ENCODE results near the gene CMSS1. TPM values are rescaled to one million over a fixed set of nuclear protein-coding genes. Genes with fewer than 3 reads are reported as not detected.

Gene CMSS1
- total and polyA plus RNA-seq, 2 donors (not counting 1 experiment from before 2014, with no cell fraction given) = 7.3 to 22.8 TPM

DNA sequence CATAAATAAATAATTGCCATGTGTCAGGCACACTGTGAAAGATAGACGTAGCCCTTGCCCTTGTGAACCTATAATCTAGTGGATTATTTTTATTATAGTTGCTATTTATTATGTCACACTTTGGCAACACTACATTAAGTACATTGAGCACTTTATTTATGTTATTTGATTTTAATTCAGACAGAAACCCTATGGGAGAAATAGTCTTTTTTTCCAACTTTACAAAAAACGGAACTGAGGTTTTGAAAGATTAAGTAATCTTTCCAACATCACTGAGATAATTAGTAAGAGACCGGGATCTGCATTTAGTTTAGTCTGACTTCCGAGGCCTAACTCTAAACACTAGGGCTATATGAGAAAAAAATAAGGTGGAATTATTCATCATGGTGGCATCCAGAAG, 299.4 kb downstream of the CMSS1 start:
- Histone ChIP-seq H3K79me2 (ENCODE audit: control insufficient read depth, insufficient read depth, low read length) (no peaks in the 10 kb centered on the region), H4K20me1 (ENCODE audit: control insufficient read depth, insufficient read depth, low read length, poor library complexity, severe bottlenecking) (no peaks in the 10 kb centered on the region), H3K27ac (ENCODE audit: low read length in 2 of 2) (no peak overlapping the region), H3K27me3 (replicated peaks in 1 of 4; ENCODE audit: control extremely low read depth in 1 of 4, control insufficient read depth in 3 of 4, insufficient read depth in 4 of 4, low read length in 3 of 4) (no peaks in the 10 kb centered on the region), H3K9ac (ENCODE audit: low read length) (no peak overlapping the region), H2AFZ (ENCODE audit: insufficient read depth, low read depth, low read length, poor library complexity, severe bottlenecking) (no peak overlapping the region), H3K9me3 (ENCODE audit: control extremely low read depth in 1 of 3, control insufficient read depth in 2 of 3, insufficient read depth in 1 of 3, low read length in 2 of 3) (no peaks in the 10 kb centered on the region), H3K4me1 (ENCODE audit: control insufficient read depth in 2 of 2, insufficient read depth in 2 of 2, low read length in 2 of 2) (no peaks in the 10 kb centered on the region), H3K36me3 (replicated peaks in 1 of 2; ENCODE audit: control extremely low read depth in 1 of 2, control insufficient read depth in 1 of 2, extremely low read depth in 1 of 2, insufficient read depth in 2 of 2, low read length in 1 of 2) (no peaks in the 10 kb centered on the region), H3K4me2 (replicated peaks; ENCODE audit: low read depth, low read length, poor library complexity, severe bottlenecking) (no peak overlapping the region), H3K4me3 (ENCODE audit: control extremely low read depth in 1 of 5, extremely low read depth in 1 of 5, insufficient read depth in 1 of 5, low read depth in 2 of 5, low read length in 4 of 5) (no peak overlapping the region)
- intact Hi-C loops (cut with micrococcal nuclease) = no loop called here
- ATAC-seq (ENCODE audit: low read depth) (no peak), DNase-seq (no peak)
- TF ChIP-seq, protein P1, sequence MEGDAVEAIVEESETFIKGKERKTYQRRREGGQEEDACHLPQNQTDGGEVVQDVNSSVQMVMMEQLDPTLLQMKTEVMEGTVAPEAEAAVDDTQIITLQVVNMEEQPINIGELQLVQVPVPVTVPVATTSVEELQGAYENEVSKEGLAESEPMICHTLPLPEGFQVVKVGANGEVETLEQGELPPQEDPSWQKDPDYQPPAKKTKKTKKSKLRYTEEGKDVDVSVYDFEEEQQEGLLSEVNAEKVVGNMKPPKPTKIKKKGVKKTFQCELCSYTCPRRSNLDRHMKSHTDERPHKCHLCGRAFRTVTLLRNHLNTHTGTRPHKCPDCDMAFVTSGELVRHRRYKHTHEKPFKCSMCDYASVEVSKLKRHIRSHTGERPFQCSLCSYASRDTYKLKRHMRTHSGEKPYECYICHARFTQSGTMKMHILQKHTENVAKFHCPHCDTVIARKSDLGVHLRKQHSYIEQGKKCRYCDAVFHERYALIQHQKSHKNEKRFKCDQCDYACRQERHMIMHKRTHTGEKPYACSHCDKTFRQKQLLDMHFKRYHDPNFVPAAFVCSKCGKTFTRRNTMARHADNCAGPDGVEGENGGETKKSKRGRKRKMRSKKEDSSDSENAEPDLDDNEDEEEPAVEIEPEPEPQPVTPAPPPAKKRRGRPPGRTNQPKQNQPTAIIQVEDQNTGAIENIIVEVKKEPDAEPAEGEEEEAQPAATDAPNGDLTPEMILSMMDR (IDR thresholded peaks at IDR 0.05) = no peak
- no peak for TF ChIP-seq EZH2 (IDR thresholded peaks at IDR 0.05; ENCODE audit: borderline replicate concordance, insufficient read depth, low read depth, low read length, poor library complexity, severe bottlenecking)
- no CpG with 5 or more reads among the region's 4 CpGs for WGBS (ENCODE audit: insufficient coverage)
- Mint-ChIP-seq H3K4me1 (no peaks in the 10 kb centered on the region), H3K27me3 (no peaks in the 10 kb centered on the region), H3K4me3 (no peak overlapping the region), H3K9me3 (ENCODE audit: insufficient read depth) (no peaks in the 10 kb centered on the region), H3K27ac (no peak overlapping the region)
- ChIA-PET POLR2A (no interaction called here), CTCF (no interaction called here)

DNA sequence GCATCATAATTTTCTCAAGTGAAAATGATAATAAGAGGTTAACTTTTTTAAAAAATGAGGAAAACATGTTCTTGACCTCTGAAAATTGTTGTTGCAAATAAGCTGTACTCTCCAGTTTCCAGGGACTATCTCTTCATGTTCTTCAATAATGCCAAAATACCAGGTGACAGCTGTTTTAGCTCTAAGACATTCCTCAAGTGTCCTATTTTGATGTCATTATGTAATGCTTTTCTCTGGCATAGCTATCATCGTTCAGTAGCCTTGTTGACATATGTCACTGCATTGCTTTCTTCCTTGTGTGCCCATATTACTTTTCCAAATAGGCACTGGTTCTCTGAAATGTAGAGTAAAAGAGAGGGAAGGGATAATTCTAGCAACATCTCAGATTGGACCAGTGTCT, 302.4 kb downstream of the CMSS1 start:
- Histone ChIP-seq H3K27ac (ENCODE audit: low read length in 2 of 2) (no peak overlapping the region), H3K36me3 (replicated peaks in 1 of 2; ENCODE audit: control extremely low read depth in 1 of 2, control insufficient read depth in 1 of 2, extremely low read depth in 1 of 2, insufficient read depth in 2 of 2, low read length in 1 of 2) (no peaks in the 10 kb centered on the region), H3K79me2 (ENCODE audit: control insufficient read depth, insufficient read depth, low read length) (no peaks in the 10 kb centered on the region), H3K4me2 (replicated peaks; ENCODE audit: low read depth, low read length, poor library complexity, severe bottlenecking) (no peak overlapping the region), H3K27me3 (replicated peaks in 1 of 4; ENCODE audit: control extremely low read depth in 1 of 4, control insufficient read depth in 3 of 4, insufficient read depth in 4 of 4, low read length in 3 of 4) (no peaks in the 10 kb centered on the region), H3K9ac (ENCODE audit: low read length) (no peak overlapping the region), H2AFZ (ENCODE audit: insufficient read depth, low read depth, low read length, poor library complexity, severe bottlenecking) (no peak overlapping the region), H3K4me3 (ENCODE audit: control extremely low read depth in 1 of 5, extremely low read depth in 1 of 5, insufficient read depth in 1 of 5, low read depth in 2 of 5, low read length in 4 of 5) (no peak overlapping the region), H4K20me1 (ENCODE audit: control insufficient read depth, insufficient read depth, low read length, poor library complexity, severe bottlenecking) (no peaks in the 10 kb centered on the region), H3K4me1 (ENCODE audit: control insufficient read depth in 2 of 2, insufficient read depth in 2 of 2, low read length in 2 of 2) (no peaks in the 10 kb centered on the region), H3K9me3 (ENCODE audit: control extremely low read depth in 1 of 3, control insufficient read depth in 2 of 3, insufficient read depth in 1 of 3, low read length in 2 of 3) (no peaks in the 10 kb centered on the region)
- ChIA-PET CTCF (no interaction called here), POLR2A (no interaction called here)
- no CpG with 5 or more reads among the region's 1 CpG for WGBS (ENCODE audit: insufficient coverage)
- H3K27me3 Mint-ChIP-seq = no peaks in the 10 kb centered on the region
- ATAC-seq (ENCODE audit: low read depth) = no peak
- no peaks in the 10 kb centered on the region for H3K9me3 Mint-ChIP-seq (ENCODE audit: insufficient read depth)
- TF ChIP-seq, protein P1 (IDR thresholded peaks at IDR 0.05) = no peak
- no peak for TF ChIP-seq EZH2 (IDR thresholded peaks at IDR 0.05; ENCODE audit: borderline replicate concordance, insufficient read depth, low read depth, low read length, poor library complexity, severe bottlenecking)
- intact Hi-C loops (cut with micrococcal nuclease) = no loop called here
- no peak overlapping the region for H3K4me3 Mint-ChIP-seq
- H3K27ac Mint-ChIP-seq = no peak overlapping the region
- DNase-seq = no peak
- no peaks in the 10 kb centered on the region for H3K4me1 Mint-ChIP-seq

All from B cell (primary cell).